Measurements from ENCODE around the gene ARSG.

ARSG gene

GRCh38 chr17:68389041-68389440 is 97.7 kb downstream of the ARSG start:
- no peak overlapping the region for H3K4me3 ChIP-seq (ENCODE audit: low read depth, low read length)
- DNase-seq (ENCODE audit: low read depth) = no peak
- TF ChIP-seq CTCF (IDR thresholded peaks at IDR 0.05; ENCODE audit: insufficient read depth, low read depth, low read length, missing control alignments) = no peak

GRCh38 chr17:68390888-68391545 is 99.7 kb downstream of the ARSG start:
- no peak for DNase-seq (ENCODE audit: low read depth)
- H3K4me3 ChIP-seq (ENCODE audit: low read depth, low read length) = no peak overlapping the region
- TF ChIP-seq CTCF (IDR thresholded peaks at IDR 0.05; ENCODE audit: insufficient read depth, low read depth, low read length, missing control alignments) = no peak

- TF ChIP-seq CTCF (IDR thresholded peaks at IDR 0.05; ENCODE audit: insufficient read depth, low read depth, low read length, missing control alignments) = no peak
- no peak overlapping the region for H3K4me3 ChIP-seq (ENCODE audit: low read depth, low read length)
- DNase-seq (ENCODE audit: low read depth) = no peak
These were observed 100.4 kb downstream of the ARSG start for GRCh38 chr17:68391561-68392268.

- no peak for TF ChIP-seq CTCF (IDR thresholded peaks at IDR 0.05; ENCODE audit: insufficient read depth, low read depth, low read length, missing control alignments)
- no peak overlapping the region for H3K4me3 ChIP-seq (ENCODE audit: low read depth, low read length)
- no peak for DNase-seq (ENCODE audit: low read depth)
These were observed 103.5 kb downstream of the ARSG start for GRCh38 chr17:68394608-68395331.

GRCh38 chr17:68396226-68397107 is 105.2 kb downstream of the ARSG start:
- no peak overlapping the region for H3K4me3 ChIP-seq (ENCODE audit: low read depth, low read length)
- no peak for TF ChIP-seq CTCF (IDR thresholded peaks at IDR 0.05; ENCODE audit: insufficient read depth, low read depth, low read length, missing control alignments)
- no peak for DNase-seq (ENCODE audit: low read depth)

GRCh38 chr17:68397108-68397536 is 105.8 kb downstream of the ARSG start:
- no peak for DNase-seq (ENCODE audit: low read depth)
- no peak overlapping the region for H3K4me3 ChIP-seq (ENCODE audit: low read depth, low read length)
- TF ChIP-seq CTCF (IDR thresholded peaks at IDR 0.05; ENCODE audit: insufficient read depth, low read depth, low read length, missing control alignments) = no peak
